ENCODE measurements around the gene NDE1. TPM values are rescaled to one million over a fixed set of nuclear protein-coding genes. Genes with fewer than 3 reads are reported as not detected.

The NDE1 gene
- total and polyA plus RNA-seq, 2 of the 4 experiments (the other 2 are of a cell fraction), result 22.7 to 29.2 TPM

GRCh38 chr16:15764112-15764511, 114.1 kb downstream of the NDE1 start:
- H3K9me1 ChIP-seq (ENCODE audit: insufficient read depth, low read length), result no peaks in the 10 kb centered on the region; the same call in 1 of the 2 replicates
- CTCF ChIA-PET, result interaction anchor here (0.7 kb wide), 1 partner anchor 57 kb away, joined by 3 read pairs; no protein-coding TSS in a partner anchor
- no peak overlapping the region for H3K14ac ChIP-seq (replicated peaks; ENCODE audit: low read depth, low read length)
- H3K56ac ChIP-seq (ENCODE audit: extremely low read depth, insufficient read depth, low read length), result no peak overlapping the region
- dilution Hi-C loops (cut with HindIII; ENCODE audit: low sequenced_read_pairs, unreplicated experiment), result no loop called here
- no peak for DNase-seq
- no peak overlapping the region for H4K91ac ChIP-seq (ENCODE audit: insufficient read depth, low read depth, low read length)
- H3K4ac ChIP-seq (ENCODE audit: low read depth, low read length), result no peak overlapping the region
- H4K5ac ChIP-seq (ENCODE audit: low read depth, low read length), result no peak overlapping the region
- no peak overlapping the region for H2AFZ ChIP-seq (replicated peaks; ENCODE audit: low read length, poor library complexity)
- TF ChIP-seq CHD1 (IDR thresholded peaks at IDR 0.05; ENCODE audit: low read depth, low read length), result no peak
- no peak overlapping the region for H3K18ac ChIP-seq (ENCODE audit: low read depth, low read length)
- H3K4me1 ChIP-seq (ENCODE audit: control insufficient read depth, insufficient read depth, low read length), result peaks cover 3% of the 10 kb centered on the region
- no peak for ATAC-seq (ENCODE audit: low read depth)
- no peak overlapping the region for H4K8ac ChIP-seq (ENCODE audit: low read depth in 2 of 2, low read length in 2 of 2)
- no CpG with 5 or more reads among the region's 2 CpGs for WGBS, 2 experiments (ENCODE audit: extremely low coverage in 2 of 2, insufficient read length in 1 of 2)
- no peaks in the 10 kb centered on the region for H3K36me3 ChIP-seq (ENCODE audit: control insufficient read depth, insufficient read depth, low read length)
- peaks cover 8% of the 10 kb centered on the region for H3K27me3 ChIP-seq (ENCODE audit: control insufficient read depth, insufficient read depth, low read length)
- H3K4me2 ChIP-seq (ENCODE audit: low read depth, low read length), result no peak overlapping the region
- POLR2A ChIA-PET (ENCODE audit: unreplicated experiment), result no interaction called here
- no peak overlapping the region for H3K23ac ChIP-seq (ENCODE audit: low read depth, low read length)
- H2BK120ac ChIP-seq (ENCODE audit: low read depth, low read length), result no peak overlapping the region
- no peak overlapping the region for H2AK5ac ChIP-seq (ENCODE audit: low read depth, low read length)
- intact Hi-C loops (cut with micrococcal nuclease), result no loop called here
- H2BK20ac ChIP-seq (ENCODE audit: low read depth, low read length), result no peak overlapping the region
- H3K9me3 ChIP-seq (ENCODE audit: control insufficient read depth, insufficient read depth, low read length), result no peaks in the 10 kb centered on the region
- H3K79me1 ChIP-seq (ENCODE audit: low read depth in 1 of 2, low read length in 2 of 2), result no peaks in the 10 kb centered on the region
- BruUV-seq (replicated peaks), result no TSS peak
- H2BK5ac ChIP-seq (ENCODE audit: low read depth, low read length, poor library complexity, severe bottlenecking), result no peak overlapping the region
- in situ Hi-C loops (cut with MboI; ENCODE audit: low sequenced_read_pairs), result loop anchor here (10.0 kb wide), 1 partner anchor 431 kb away; no protein-coding TSS in a partner anchor
- no peaks in the 10 kb centered on the region for H4K20me1 ChIP-seq (ENCODE audit: insufficient read depth, low read length)
- no peak overlapping the region for H3K27ac ChIP-seq (ENCODE audit: insufficient read depth, low read length)
- no peak overlapping the region for H3K9ac ChIP-seq (ENCODE audit: low read depth, low read length)
- H3K4me3 ChIP-seq (ENCODE audit: insufficient read depth, low read depth, low read length), result no peak overlapping the region
- H2AK9ac ChIP-seq (replicated peaks; ENCODE audit: low read depth, low read length, poor library complexity), result no peak overlapping the region
- H2BK15ac ChIP-seq (ENCODE audit: low read depth, low read length), result no peak overlapping the region

Measured in IMR-90 (cell line).